Mesothelial cell of epicardium (in vitro differentiated cells): Measurements from ENCODE around the gene WSB1. TPM values are rescaled to one million over a fixed set of nuclear protein-coding genes. Genes with fewer than 3 reads are reported as not detected.
A peak's percentile ranks its signal among the peaks of the same experiment; 100 is the strongest.

Experiments
- DNase-seq, 2 experiments: peaks; one replicate each; pipeline ENCODE4 v3.0.0; 2021; ENCODE audit warnings: low spot score in 2 of 2; ENCODE audit not compliant: unreplicated experiment in 2 of 2
- H3K27ac Mint-ChIP-seq: 2 replicates; pipeline ENCODE4 v1.8.0; 2021; ENCODE audit warnings: mixed read lengths
- H3K27me3 Mint-ChIP-seq: 2 replicates; pipeline ENCODE4 v1.8.0; 2021; ENCODE audit warnings: low read depth, mixed read lengths
- H3K36me3 Mint-ChIP-seq: 2 replicates; pipeline ENCODE4 v1.8.0; 2021; ENCODE audit warnings: mixed read lengths
- H3K4me1 Mint-ChIP-seq: 2 replicates; pipeline ENCODE4 v1.8.0; 2021; ENCODE audit warnings: mixed read lengths
- H3K4me3 Mint-ChIP-seq: 2 replicates; pipeline ENCODE4 v1.8.0; 2021; ENCODE audit warnings: mild to moderate bottlenecking, moderate library complexity, mixed read lengths
- H3K9me3 Mint-ChIP-seq: 2 replicates; pipeline ENCODE4 v1.8.0; 2021; ENCODE audit warnings: mixed read lengths
- CTCF ChIP-seq: fragments of 200-600 bp; sonication (generic); IDR thresholded peaks from one replicate; pipeline ENCODE4 v1.5.0; 2021; ENCODE audit warnings: antibody characterized with exemption; ENCODE audit not compliant: unreplicated experiment
- total RNA-seq: library from RNA; stranded (reverse); gene quantifications from 3 replicates; pipeline ENCODE4 v1.2.1, GENCODE V29; 2021

The WSB1 gene
- total RNA-seq, 1 donor from 2014 or later: 806 TPM

GRCh38 chr17:27313301-27313700 is 19.4 kb downstream of the WSB1 start:
- H3K27me3 Mint-ChIP-seq: no peaks in the 10 kb centered on the region
- H3K4me1 Mint-ChIP-seq: peaks cover 22% of the 10 kb centered on the region
- peak overlapping the region; percentile 73 for H3K27ac Mint-ChIP-seq
- peaks cover 47% of the 10 kb centered on the region for H3K36me3 Mint-ChIP-seq
- no peaks in the 10 kb centered on the region for H3K9me3 Mint-ChIP-seq
- TF ChIP-seq CTCF: no peak
- no peak overlapping the region for H3K4me3 Mint-ChIP-seq
- DNase-seq: no peak

- DNase-seq: peak; percentile 43 to 76
- no peak overlapping the region for H3K4me3 Mint-ChIP-seq
- peaks cover 47% of the 10 kb centered on the region for H3K36me3 Mint-ChIP-seq
- no peak for TF ChIP-seq CTCF
- no peaks in the 10 kb centered on the region for H3K9me3 Mint-ChIP-seq
- H3K4me1 Mint-ChIP-seq: peaks cover 29% of the 10 kb centered on the region
- H3K27me3 Mint-ChIP-seq: no peaks in the 10 kb centered on the region
- peak overlapping the region; percentile 57 for H3K27ac Mint-ChIP-seq
Measured at GRCh38 chr17:27315322-27315721, 21.4 kb downstream of the WSB1 start.

GRCh38 chr17:27315796-27316465 is 22.0 kb downstream of the WSB1 start:
- Mint-ChIP-seq H3K27me3 (no peaks in the 10 kb centered on the region), H3K9me3 (no peaks in the 10 kb centered on the region), H3K27ac (peak overlapping the region; percentile 57), H3K4me3 (no peak overlapping the region), H3K36me3 (peaks cover 41% of the 10 kb centered on the region), H3K4me1 (peaks cover 29% of the 10 kb centered on the region)
- TF ChIP-seq CTCF: no peak
- no peak for DNase-seq

- Mint-ChIP-seq H3K4me1 (peaks cover 32% of the 10 kb centered on the region), H3K4me3 (no peak overlapping the region), H3K27me3 (no peaks in the 10 kb centered on the region), H3K27ac (peak overlapping the region; percentile 50), H3K9me3 (no peaks in the 10 kb centered on the region), H3K36me3 (peaks cover 24% of the 10 kb centered on the region)
- TF ChIP-seq CTCF: no peak
- peak in 1 of 2 experiments; percentile 34 for DNase-seq
Measured at GRCh38 chr17:27318228-27318627, 24.3 kb downstream of the WSB1 start.

GRCh38 chr17:27318633-27319032 is 24.7 kb downstream of the WSB1 start:
- DNase-seq: no peak
- Mint-ChIP-seq H3K27ac (peak overlapping the region; percentile 50), H3K4me3 (no peak overlapping the region), H3K9me3 (no peaks in the 10 kb centered on the region), H3K4me1 (peaks cover 36% of the 10 kb centered on the region), H3K27me3 (no peaks in the 10 kb centered on the region), H3K36me3 (peaks cover 22% of the 10 kb centered on the region)
- TF ChIP-seq CTCF: no peak
